GM19351 (cell line): ENCODE measurements around the gene TMEM178B.
"Not testable (repeated sequence)": the region's sequence is repeated elsewhere in the genome, so short reads cannot be mapped to it uniquely, and the experiment has no call there.

Source experiments
- ATAC-seq: cut with Tn5 transposase; IDR thresholded peaks from one replicate; pipeline ENCODE4 v1.9.1; 2021; ENCODE audit warnings: mild to moderate bottlenecking, moderate library complexity; ENCODE audit not compliant: unreplicated experiment

TMEM178B gene

GRCh38 chr7:141073641-141074161 is at the start of gene TMEM178B:
Gene TMEM178B (plus strand): TSS chr7:141074064.
- peak; percentile 33 for ATAC-seq

- ATAC-seq = no peak
These were observed 49.2 kb upstream of the TMEM178B start for GRCh38 chr7:141024668-141025067.

- ATAC-seq = no peak
These were observed 46.8 kb upstream of the TMEM178B start for GRCh38 chr7:141027043-141027442.

GRCh38 chr7:141028767-141029166 is 45.1 kb upstream of the TMEM178B start:
- no peak for ATAC-seq

GRCh38 chr7:141032539-141033323 is 41.1 kb upstream of the TMEM178B start:
- ATAC-seq = not testable (repeated sequence)

GRCh38 chr7:141038100-141038499 is 35.8 kb upstream of the TMEM178B start:
- not testable (repeated sequence) for ATAC-seq

GRCh38 chr7:141039376-141039775 is 34.5 kb upstream of the TMEM178B start:
- no peak for ATAC-seq

- ATAC-seq = no peak
These were observed 31.4 kb upstream of the TMEM178B start for GRCh38 chr7:141042222-141043193.

- no peak for ATAC-seq
These were observed 30.2 kb upstream of the TMEM178B start for GRCh38 chr7:141043616-141044015.

- ATAC-seq = no peak
These were observed 28.6 kb upstream of the TMEM178B start for GRCh38 chr7:141045126-141045841.

- ATAC-seq = no peak
These were observed 27.8 kb upstream of the TMEM178B start for GRCh38 chr7:141045842-141046620.

- ATAC-seq = no peak
These were observed 20.2 kb upstream of the TMEM178B start for GRCh38 chr7:141053626-141054025.

- ATAC-seq = no peak
These were observed 18.7 kb upstream of the TMEM178B start for GRCh38 chr7:141055146-141055545.

GRCh38 chr7:141057788-141058187 is 16.1 kb upstream of the TMEM178B start:
- no peak for ATAC-seq

GRCh38 chr7:141067856-141068255 is 6.0 kb upstream of the TMEM178B start:
- not testable (repeated sequence) for ATAC-seq

- no peak for ATAC-seq
These were observed 2.5 kb upstream of the TMEM178B start for GRCh38 chr7:141071260-141071854.

- no peak for ATAC-seq
These were observed 1.9 kb upstream of the TMEM178B start for GRCh38 chr7:141071855-141072547.

GRCh38 chr7:141072548-141073172 is 1.2 kb upstream of the TMEM178B start:
- no peak for ATAC-seq
